CD14-positive monocyte (primary cell): ENCODE results near the gene KRTAP5-4. TPM values are rescaled to one million over a fixed set of nuclear protein-coding genes. Genes with fewer than 3 reads are reported as not detected.
A peak's percentile ranks its signal among the peaks of the same experiment; 100 is the strongest.

Experiments used
- DNase-seq, 3 donors: peaks; one replicate each; pipeline ENCODE4 v3.0.0-alpha.2; 2011 to 2022
- H2AFZ ChIP-seq: 2 replicates; pipeline ENCODE4 v1.6.0; 2012; ENCODE audit warnings: mild to moderate bottlenecking, low read depth, low read length, inconsistent platforms; ENCODE audit not compliant: insufficient read depth, poor library complexity, severe bottlenecking
- H3K27ac ChIP-seq, 2 donors: 1 replicate in 1 of 2; 2 replicates in 1 of 2; pipeline ENCODE4 v1.5.1; 2012 to 2013; ENCODE audit warnings: low read length in 2 of 2, control low read depth in 1 of 2, inconsistent platforms in 1 of 2, low read depth in 1 of 2, mild to moderate bottlenecking in 1 of 2
- H3K27me3 ChIP-seq, 2 donors: one replicate each; pipeline versions ENCODE4 v1.6.0 to v1.6.1; 2011 to 2013; ENCODE audit warnings: low read length in 2 of 2; ENCODE audit not compliant: control insufficient read depth in 2 of 2, insufficient read depth in 2 of 2
- H3K36me3 ChIP-seq, 2 donors: replicated peaks in 1 of 2; 1 replicate in 1 of 2; 2 replicates in 1 of 2; pipeline versions ENCODE4 v1.5.1 to v1.6.1; 2012 to 2013; ENCODE audit warnings: low read length in 2 of 2, control low read depth in 1 of 2, inconsistent platforms in 1 of 2, mild to moderate bottlenecking in 1 of 2; ENCODE audit not compliant: insufficient read depth in 2 of 2, control insufficient read depth in 1 of 2
- H3K4me1 ChIP-seq, 2 donors: 1 replicate in 1 of 2; 2 replicates in 1 of 2; pipeline versions ENCODE4 v1.5.1 to v1.6.1; 2012 to 2013; ENCODE audit warnings: low read length in 2 of 2, control low read depth in 1 of 2, inconsistent platforms in 1 of 2, mild to moderate bottlenecking in 1 of 2, moderate library complexity in 1 of 2; ENCODE audit not compliant: insufficient read depth in 2 of 2, control insufficient read depth in 1 of 2
- H3K4me2 ChIP-seq: replicated peaks from 2 replicates; pipeline ENCODE3; 2012; ENCODE audit warnings: low read length, moderate library complexity, mild to moderate bottlenecking; ENCODE audit not compliant: poor library complexity, severe bottlenecking; ENCODE audit errors: extremely low read depth
- H3K4me3 ChIP-seq, 3 experiments: fragments of 200-600 bp in 1 of 3; sonication (generic) in 1 of 3; replicated peaks in 1 of 3; 1 replicate in 2 of 3; 2 replicates in 1 of 3; pipeline ENCODE4 v1.5.1; 2011 to 2013; ENCODE audit warnings: low read length in 3 of 3, mild to moderate bottlenecking in 3 of 3, control low read depth in 2 of 3, low read depth in 2 of 3, inconsistent platforms in 1 of 3, moderate library complexity in 1 of 3
- H3K79me2 ChIP-seq: 2 replicates; pipeline ENCODE4 v1.6.0; 2012; ENCODE audit warnings: mild to moderate bottlenecking, control low read depth, inconsistent platforms, low read length, moderate library complexity; ENCODE audit not compliant: insufficient read depth
- H3K9ac ChIP-seq: 2 replicates; pipeline ENCODE4 v1.6.0; 2017; ENCODE audit warnings: low read length, mild to moderate bottlenecking; ENCODE audit not compliant: insufficient read depth, poor library complexity, severe bottlenecking
- H3K9me3 ChIP-seq, 2 donors: replicated peaks in 1 of 2; 1 replicate in 1 of 2; 2 replicates in 1 of 2; pipeline versions ENCODE4 v1.5.1 to v1.6.1; 2012 to 2013; ENCODE audit warnings: low read length in 2 of 2, control low read depth in 1 of 2; ENCODE audit not compliant: control insufficient read depth in 1 of 2, insufficient read depth in 1 of 2
- H4K20me1 ChIP-seq: 2 replicates; pipeline ENCODE4 v1.6.0; 2012; ENCODE audit warnings: mild to moderate bottlenecking, low read length, control low read depth, moderate library complexity; ENCODE audit not compliant: insufficient read depth
- H3K27ac Mint-ChIP-seq, 7 donors: one replicate each; pipeline ENCODE4 v1.8.0; 2020; ENCODE audit warnings: mild to moderate bottlenecking in 7 of 7, mixed read lengths in 7 of 7, moderate library complexity in 6 of 7, inconsistent platforms in 2 of 7
- H3K27me3 Mint-ChIP-seq, 3 donors: one replicate each; pipeline ENCODE4 v1.8.0; 2021 to 2022; ENCODE audit warnings: low read depth in 3 of 3, mild to moderate bottlenecking in 3 of 3, mixed read lengths in 3 of 3, moderate library complexity in 3 of 3, inconsistent platforms in 1 of 3
- H3K36me3 Mint-ChIP-seq, 2 donors: one replicate each; pipeline ENCODE4 v1.8.0; 2020; ENCODE audit warnings: mixed read lengths in 2 of 2, inconsistent platforms in 1 of 2, mild to moderate bottlenecking in 1 of 2
- H3K4me1 Mint-ChIP-seq: one replicate; pipeline ENCODE4 v1.8.0; 2020; ENCODE audit warnings: mild to moderate bottlenecking, mixed read lengths
- H3K4me3 Mint-ChIP-seq, 2 donors: one replicate each; pipeline ENCODE4 v1.8.0; 2020; ENCODE audit warnings: mild to moderate bottlenecking in 2 of 2, mixed read lengths in 2 of 2, moderate library complexity in 1 of 2
- H3K9me3 Mint-ChIP-seq, 7 donors: one replicate each; pipeline ENCODE4 v1.8.0; 2020 to 2022; ENCODE audit warnings: mixed read lengths in 7 of 7, mild to moderate bottlenecking in 6 of 7, moderate library complexity in 6 of 7, inconsistent platforms in 2 of 7
- CTCF ChIP-seq: fragments of 200-600 bp; IDR thresholded peaks from one replicate; pipeline ENCODE4 v1.8.0; 2022; ENCODE audit warnings: antibody characterized with exemption, mild to moderate bottlenecking
- whole genome bisulfite sequencing: methylation state at CpG from one replicate; pipeline ENCODE4 v1.1.5; 2013; ENCODE audit warnings: missing lambda C conversion rate; ENCODE audit not compliant: insufficient coverage; 5-methylcytosine and 5-hydroxymethylcytosine counted together
- intact Hi-C, 2 donors: fragments of 100-400 bp; cut with micrococcal nuclease; formaldehyde crosslinking; loops; one replicate each; pipeline versions ENCODE4 v1.15.0 to v1.15.1; 2023
- polyA plus RNA-seq, 3 donors: library from polyadenylated mRNA; depleted of rRNA in 1 of 3; unstranded in 2 of 3; stranded (reverse) in 1 of 3; fragments of 300-500 nt in 2 of 3; fragments of >200 nt in 1 of 3; fragmentation: Illumina TruSeq in 2 of 3; gene quantifications; 1 replicate in 2 of 3; 2 replicates in 1 of 3; pipeline ENCODE4 v1.2.3, GENCODE V29; 2012 to 2021

The KRTAP5-4 gene
- polyA plus RNA-seq, 3 donors, result not detected

GRCh38 chr11:1669546-1670218 is 47.7 kb upstream of the KRTAP5-4 start:
- H2AFZ ChIP-seq, result no peak overlapping the region
- no peaks in the 10 kb centered on the region for H4K20me1 ChIP-seq
- no peaks in the 10 kb centered on the region for H3K9me3 ChIP-seq
- no peak overlapping the region for H3K9ac ChIP-seq
- no peak overlapping the region for H3K4me3 ChIP-seq
- peaks cover 0 to 24% of the 10 kb centered on the region in 2 donors for H3K27me3 ChIP-seq
- no peak for TF ChIP-seq CTCF
- 50% methylated on average over 19 of the region's 21 CpGs for WGBS
- DNase-seq, result no peak
- no peaks in the 10 kb centered on the region for H3K79me2 ChIP-seq
- peaks cover 28 to 55% (median 29%) of the 10 kb centered on the region in 3 donors for H3K27me3 Mint-ChIP-seq
- H3K27ac ChIP-seq, result no peak overlapping the region
- H3K9me3 Mint-ChIP-seq, result no peaks in the 10 kb centered on the region
- intact Hi-C loops, result no loop called here
- H3K4me3 Mint-ChIP-seq, result peak overlapping the region in 1 of 2 donors; percentile 76
- H3K27ac Mint-ChIP-seq, result no peak overlapping the region
- H3K36me3 ChIP-seq, result no peaks in the 10 kb centered on the region
- no peak overlapping the region for H3K4me2 ChIP-seq
- no peaks in the 10 kb centered on the region for H3K4me1 ChIP-seq
- H3K4me1 Mint-ChIP-seq, result no peaks in the 10 kb centered on the region
- H3K36me3 Mint-ChIP-seq, result no peaks in the 10 kb centered on the region

GRCh38 chr11:1668911-1669473 is 47.1 kb upstream of the KRTAP5-4 start:
- no peaks in the 10 kb centered on the region for H3K36me3 ChIP-seq
- 33% methylated on average over 13 of the region's 13 CpGs for WGBS
- no peak overlapping the region for H3K4me3 ChIP-seq
- no peaks in the 10 kb centered on the region for H3K9me3 Mint-ChIP-seq
- H3K4me1 Mint-ChIP-seq, result no peaks in the 10 kb centered on the region
- H2AFZ ChIP-seq, result no peak overlapping the region
- H3K27me3 Mint-ChIP-seq, result peaks cover 23 to 49% (median 26%) of the 10 kb centered on the region in 3 donors
- H3K36me3 Mint-ChIP-seq, result no peaks in the 10 kb centered on the region
- no peak overlapping the region for H3K27ac Mint-ChIP-seq
- H3K4me1 ChIP-seq, result no peaks in the 10 kb centered on the region
- H4K20me1 ChIP-seq, result no peaks in the 10 kb centered on the region
- intact Hi-C loops, result no loop called here
- DNase-seq, result no peak
- no peak overlapping the region for H3K4me2 ChIP-seq
- no peaks in the 10 kb centered on the region for H3K9me3 ChIP-seq
- no peak overlapping the region for H3K9ac ChIP-seq
- no peak for TF ChIP-seq CTCF
- peaks cover 0 to 21% of the 10 kb centered on the region in 2 donors for H3K27me3 ChIP-seq
- H3K79me2 ChIP-seq, result no peaks in the 10 kb centered on the region
- H3K4me3 Mint-ChIP-seq, result peak overlapping the region in 1 of 2 donors; percentile 59
- H3K27ac ChIP-seq, result no peak overlapping the region
